Measurements from ENCODE around the gene GPI. TPM values are rescaled to one million over a fixed set of nuclear protein-coding genes. Genes with fewer than 3 reads are reported as not detected.
A peak's percentile ranks its signal among the peaks of the same experiment; 100 is the strongest.

The GPI gene
- polyA plus RNA-seq (2012; ENCODE audit: insufficient read length, low read depth): 325 TPM

DNA sequence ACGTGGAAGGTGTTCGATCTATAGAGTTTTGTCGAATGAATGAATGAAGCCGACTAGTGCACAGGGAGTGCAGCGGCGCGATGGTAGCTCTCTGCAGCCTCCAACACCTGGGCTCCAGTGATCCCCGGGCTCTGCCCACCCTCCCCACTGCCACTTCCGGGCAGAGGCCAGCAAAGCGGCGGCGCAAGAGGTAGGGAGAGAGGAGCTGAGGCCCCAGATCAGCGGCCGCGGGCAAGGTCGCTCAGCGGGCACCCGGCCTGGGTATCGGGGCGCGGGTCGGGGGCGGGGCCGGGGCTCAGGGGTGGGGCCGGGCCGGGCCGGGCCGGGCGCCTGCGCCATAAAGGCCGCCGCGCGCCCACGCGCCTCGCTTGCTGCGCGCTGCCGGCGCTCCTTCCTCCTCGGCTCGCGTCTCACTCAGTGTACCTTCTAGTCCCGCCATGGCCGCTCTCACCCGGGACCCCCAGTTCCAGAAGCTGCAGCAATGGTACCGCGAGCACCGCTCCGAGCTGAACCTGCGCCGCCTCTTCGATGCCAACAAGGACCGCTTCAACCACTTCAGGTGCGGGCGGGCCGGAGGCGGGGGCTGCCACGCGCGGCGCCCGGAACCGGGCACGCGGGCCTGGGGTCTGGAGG is at the start of gene GPI:
GPI (plus strand) TSS at position 367 of the 633 bp plus-strand sequence; CDS start at position 438, 71 bp downstream.
- TF ChIP-seq REST (IDR thresholded peaks at IDR 0.05; ENCODE audit: insufficient read depth in 1 of 2, low read depth in 2 of 2, low read length in 2 of 2): no peak
- 0 out of 2 replicates have a peak, but pooled peaks have one; percentile 18 for TF ChIP-seq TAF1 (IDR thresholded peaks at IDR 0.05; ENCODE audit: borderline replicate concordance, insufficient read depth, low read length)

GRCh38 chr19:34316247-34316646 is 48.7 kb upstream of the GPI start:
- TF ChIP-seq POLR2AphosphoS5 (IDR thresholded peaks at IDR 0.05; ENCODE audit: low read depth, low read length) (no peak), TAF1 (IDR thresholded peaks at IDR 0.05; ENCODE audit: borderline replicate concordance, insufficient read depth, low read length) (no peak), SIN3A (IDR thresholded peaks at IDR 0.05; ENCODE audit: borderline replicate concordance, insufficient read depth, low read length) (no peak)

DNA sequence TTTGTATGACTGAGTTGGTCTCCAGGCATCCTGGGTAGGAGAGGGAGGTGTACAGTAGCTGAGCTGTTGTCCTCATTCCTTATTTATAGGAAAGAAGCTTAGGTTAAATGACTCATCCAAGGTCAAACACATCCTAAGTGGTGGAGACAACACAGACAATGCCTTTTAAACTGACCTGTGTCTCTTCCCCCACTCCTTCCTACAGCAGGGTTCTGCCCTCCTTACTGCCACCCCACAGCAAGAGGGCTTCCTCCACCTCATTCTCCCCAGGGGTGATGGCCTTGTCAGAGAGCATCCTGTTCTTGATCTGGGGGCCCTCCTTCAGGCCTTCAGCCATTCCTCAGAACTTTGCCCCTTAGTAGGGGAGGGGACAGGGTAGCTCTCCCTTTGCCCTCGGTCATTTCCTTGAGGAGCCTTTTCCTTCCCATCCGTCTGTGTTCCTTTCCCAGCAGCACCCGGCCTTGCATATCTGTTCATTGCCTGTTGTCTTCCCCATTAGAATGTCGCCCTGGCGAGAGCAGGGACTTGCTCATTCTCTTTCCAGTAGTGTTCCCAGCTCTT is 48.2 kb upstream of the GPI start:
- no peak for TF ChIP-seq TAF1 (IDR thresholded peaks at IDR 0.05; ENCODE audit: borderline replicate concordance, insufficient read depth, low read length)
- TF ChIP-seq REST (IDR thresholded peaks at IDR 0.05; ENCODE audit: insufficient read depth in 1 of 2, low read depth in 2 of 2, low read length in 2 of 2): no peak
- TF ChIP-seq POLR2AphosphoS5 (IDR thresholded peaks at IDR 0.05; ENCODE audit: low read depth, low read length): no peak
- TF ChIP-seq FOXP2 (optimal IDR thresholded peaks at IDR 0.05; ENCODE audit: borderline replicate concordance, extremely low read depth, extremely low read length, insufficient read depth): no peak
- TF ChIP-seq SIN3A (IDR thresholded peaks at IDR 0.05; ENCODE audit: borderline replicate concordance, insufficient read depth, low read length): no peak

DNA sequence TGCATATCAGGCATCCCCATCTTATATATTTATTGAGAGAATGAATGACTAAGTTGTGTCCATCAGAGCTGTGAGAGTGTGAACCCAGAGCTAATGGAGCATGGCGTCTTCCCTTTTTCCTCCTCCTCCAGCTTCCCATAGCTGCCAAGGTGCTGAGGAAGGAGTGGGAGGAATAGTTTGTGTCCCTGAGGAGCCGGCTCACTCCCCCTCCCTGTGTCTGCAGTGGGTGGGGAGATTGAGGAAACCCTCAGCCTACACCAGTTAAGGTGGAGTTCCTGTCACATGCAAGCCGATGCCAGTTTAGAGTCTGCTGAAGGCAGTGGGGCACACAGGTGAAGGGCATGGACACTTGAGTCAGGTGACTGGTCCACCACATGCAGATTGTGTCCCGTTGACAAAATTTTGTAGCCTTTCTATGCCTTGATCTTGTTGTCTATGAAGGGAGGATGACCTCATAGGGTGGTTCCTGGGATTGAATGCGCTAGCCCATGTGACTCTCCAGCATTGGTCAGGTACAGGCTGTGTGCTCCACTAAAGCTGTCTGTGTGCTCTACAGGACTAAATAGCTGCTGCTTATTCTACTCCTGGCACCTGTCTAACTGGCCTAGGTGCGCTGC is 47.6 kb upstream of the GPI start:
- TF ChIP-seq REST (IDR thresholded peaks at IDR 0.05; ENCODE audit: insufficient read depth in 1 of 2, low read depth in 2 of 2, low read length in 2 of 2) (no peak), SIN3A (IDR thresholded peaks at IDR 0.05; ENCODE audit: borderline replicate concordance, insufficient read depth, low read length) (no peak), FOXP2 (optimal IDR thresholded peaks at IDR 0.05; ENCODE audit: borderline replicate concordance, extremely low read depth, extremely low read length, insufficient read depth) (no peak), POLR2AphosphoS5 (IDR thresholded peaks at IDR 0.05; ENCODE audit: low read depth, low read length) (no peak), TAF1 (IDR thresholded peaks at IDR 0.05; ENCODE audit: borderline replicate concordance, insufficient read depth, low read length) (no peak)

DNA sequence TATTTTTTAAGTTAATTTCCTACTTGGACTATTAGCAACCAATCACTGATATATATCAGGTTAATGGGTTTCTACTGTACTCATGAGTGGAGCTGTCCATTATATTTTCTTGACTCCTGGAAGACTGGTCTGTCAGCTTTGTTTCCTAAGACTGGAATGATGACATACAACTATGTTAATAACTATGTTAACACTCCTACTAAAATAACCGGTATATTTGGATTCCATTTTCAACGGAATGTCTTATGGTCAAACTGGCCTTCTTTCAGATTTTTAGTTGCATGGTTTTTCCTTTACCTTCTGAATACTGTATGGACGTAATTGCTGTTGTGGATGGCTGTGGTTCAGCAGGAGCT is 45.8 kb upstream of the GPI start:
- no peak for TF ChIP-seq POLR2AphosphoS5 (IDR thresholded peaks at IDR 0.05; ENCODE audit: low read depth, low read length)
- TF ChIP-seq TAF1 (IDR thresholded peaks at IDR 0.05; ENCODE audit: borderline replicate concordance, insufficient read depth, low read length): no peak
- TF ChIP-seq REST (IDR thresholded peaks at IDR 0.05; ENCODE audit: insufficient read depth in 1 of 2, low read depth in 2 of 2, low read length in 2 of 2): no peak
- TF ChIP-seq FOXP2 (optimal IDR thresholded peaks at IDR 0.05; ENCODE audit: borderline replicate concordance, extremely low read depth, extremely low read length, insufficient read depth): no peak
